ENCODE data around the gene SLC5A11. TPM values are rescaled to one million over a fixed set of nuclear protein-coding genes. Genes with fewer than 3 reads are reported as not detected.

SLC5A11 gene
- total and polyA plus RNA-seq, 8 donors = 0.09 to 0.60 (median 0.14) TPM; not detected in 1

DNA sequence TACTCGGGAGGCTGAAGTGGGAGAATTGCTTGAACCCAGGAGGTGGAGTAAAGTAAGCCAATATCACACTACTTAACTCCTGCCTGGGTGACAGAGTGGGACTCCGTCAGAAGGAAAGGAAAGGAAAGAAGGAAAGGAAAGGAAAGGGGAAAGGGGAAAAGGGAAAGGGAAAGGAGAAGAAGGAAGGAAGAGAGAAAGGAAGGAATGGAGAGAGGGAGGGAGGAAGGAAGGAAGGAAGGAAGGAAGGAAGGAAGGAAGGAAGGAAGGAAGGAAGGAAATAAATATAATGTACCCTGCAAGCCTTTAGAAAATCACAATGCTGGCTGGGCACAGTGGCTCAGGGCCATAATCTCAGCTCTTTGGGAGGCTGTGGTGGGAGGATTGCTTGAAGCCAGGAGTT, 27.3 kb downstream of the SLC5A11 start:
- Histone ChIP-seq H3K36me3 (no peaks in the 10 kb centered on the region), H3K27ac (no peak overlapping the region), H3K9me3 (no peaks in the 10 kb centered on the region), H3K27me3 (no peaks in the 10 kb centered on the region), H3K4me3 (no peak overlapping the region), H3K4me1 (no peaks in the 10 kb centered on the region)
- TF ChIP-seq, protein P1, sequence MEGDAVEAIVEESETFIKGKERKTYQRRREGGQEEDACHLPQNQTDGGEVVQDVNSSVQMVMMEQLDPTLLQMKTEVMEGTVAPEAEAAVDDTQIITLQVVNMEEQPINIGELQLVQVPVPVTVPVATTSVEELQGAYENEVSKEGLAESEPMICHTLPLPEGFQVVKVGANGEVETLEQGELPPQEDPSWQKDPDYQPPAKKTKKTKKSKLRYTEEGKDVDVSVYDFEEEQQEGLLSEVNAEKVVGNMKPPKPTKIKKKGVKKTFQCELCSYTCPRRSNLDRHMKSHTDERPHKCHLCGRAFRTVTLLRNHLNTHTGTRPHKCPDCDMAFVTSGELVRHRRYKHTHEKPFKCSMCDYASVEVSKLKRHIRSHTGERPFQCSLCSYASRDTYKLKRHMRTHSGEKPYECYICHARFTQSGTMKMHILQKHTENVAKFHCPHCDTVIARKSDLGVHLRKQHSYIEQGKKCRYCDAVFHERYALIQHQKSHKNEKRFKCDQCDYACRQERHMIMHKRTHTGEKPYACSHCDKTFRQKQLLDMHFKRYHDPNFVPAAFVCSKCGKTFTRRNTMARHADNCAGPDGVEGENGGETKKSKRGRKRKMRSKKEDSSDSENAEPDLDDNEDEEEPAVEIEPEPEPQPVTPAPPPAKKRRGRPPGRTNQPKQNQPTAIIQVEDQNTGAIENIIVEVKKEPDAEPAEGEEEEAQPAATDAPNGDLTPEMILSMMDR (IDR thresholded peaks at IDR 0.05) = no peak
- intact Hi-C loops (cut with DNase I) = no loop called here
- no peak for ATAC-seq
- DNase-seq = no peak

- no peak for ATAC-seq
- intact Hi-C loops (cut with DNase I) = no loop called here
- Histone ChIP-seq H3K36me3 (no peaks in the 10 kb centered on the region), H3K4me1 (no peaks in the 10 kb centered on the region), H3K27ac (no peak overlapping the region), H3K9me3 (no peaks in the 10 kb centered on the region), H3K27me3 (no peaks in the 10 kb centered on the region), H3K4me3 (no peak overlapping the region)
- TF ChIP-seq, protein P1 (IDR thresholded peaks at IDR 0.05) = no peak
- DNase-seq = no peak
Observed at GRCh38 chr16:24875466-24875865, 29.7 kb downstream of the SLC5A11 start.

GRCh38 chr16:24876231-24876630, 30.5 kb downstream of the SLC5A11 start:
- intact Hi-C loops (cut with DNase I) = no loop called here
- no peak for DNase-seq
- no peak overlapping the region for H3K4me3 ChIP-seq
- H3K4me1 ChIP-seq = no peaks in the 10 kb centered on the region
- no peaks in the 10 kb centered on the region for H3K36me3 ChIP-seq
- H3K9me3 ChIP-seq = no peaks in the 10 kb centered on the region
- H3K27me3 ChIP-seq = no peaks in the 10 kb centered on the region
- no peak for ATAC-seq
- TF ChIP-seq, protein P1 (IDR thresholded peaks at IDR 0.05) = no peak
- no peak overlapping the region for H3K27ac ChIP-seq

DNA sequence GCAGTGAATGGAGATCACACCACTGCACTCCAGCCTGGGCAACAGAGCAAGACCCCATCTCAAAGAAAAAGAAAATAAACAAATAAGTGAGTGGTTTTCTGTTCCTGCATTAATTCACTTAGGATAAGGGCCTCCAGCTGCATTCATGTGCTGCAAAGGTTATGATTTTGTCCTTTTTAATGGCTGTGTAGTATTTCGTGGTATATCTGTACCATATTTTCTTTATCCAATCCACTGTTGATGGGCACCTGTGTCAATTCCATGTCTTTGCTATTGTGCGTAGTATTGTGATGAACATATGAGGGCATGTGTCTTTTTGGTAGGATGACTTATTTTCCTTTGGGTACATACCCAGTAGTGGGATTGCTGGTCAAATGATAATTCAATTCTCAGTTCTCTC, 33.9 kb downstream of the SLC5A11 start:
- intact Hi-C loops (cut with DNase I) = no loop called here
- TF ChIP-seq, protein P1 (IDR thresholded peaks at IDR 0.05) = no peak
- Histone ChIP-seq H3K27ac (no peak overlapping the region), H3K9me3 (no peaks in the 10 kb centered on the region), H3K4me1 (no peaks in the 10 kb centered on the region), H3K36me3 (no peaks in the 10 kb centered on the region), H3K4me3 (no peak overlapping the region), H3K27me3 (no peaks in the 10 kb centered on the region)
- DNase-seq (no peak), ATAC-seq (no peak)

DNA sequence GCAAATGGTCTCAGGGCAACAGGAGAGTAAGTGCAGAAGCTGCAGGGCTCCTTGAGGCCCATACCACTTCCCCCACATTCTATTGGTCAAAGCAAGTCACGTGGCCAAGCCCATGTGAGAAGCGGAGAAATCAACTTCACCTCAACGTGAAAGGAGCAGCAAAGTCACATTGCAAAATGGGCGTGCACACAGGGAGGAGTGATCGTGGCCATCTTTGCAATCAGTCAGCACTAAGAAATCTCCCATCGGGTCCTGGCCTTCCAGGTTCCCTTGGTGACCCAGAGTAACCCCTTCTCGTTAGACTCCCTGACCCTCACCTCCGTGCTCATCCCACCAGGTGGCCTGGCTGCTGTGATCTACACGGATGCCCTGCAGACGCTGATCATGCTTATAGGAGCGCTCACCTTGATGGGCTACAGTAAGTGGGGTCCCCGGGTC, 38.0 kb downstream of the SLC5A11 start:
- H3K27ac ChIP-seq = no peak overlapping the region
- H3K9me3 ChIP-seq = no peaks in the 10 kb centered on the region
- TF ChIP-seq, protein P1 (IDR thresholded peaks at IDR 0.05) = no peak
- no peak overlapping the region for H3K4me3 ChIP-seq
- H3K36me3 ChIP-seq = no peaks in the 10 kb centered on the region
- DNase-seq = no peak
- intact Hi-C loops (cut with DNase I) = no loop called here
- H3K27me3 ChIP-seq = no peaks in the 10 kb centered on the region
- no peak for ATAC-seq
- H3K4me1 ChIP-seq = no peaks in the 10 kb centered on the region

Data from left lung (tissue), 10 donors.